Panc1 (cell line): ENCODE results near the gene TNFAIP3. TPM values are rescaled to one million over a fixed set of nuclear protein-coding genes. Genes with fewer than 3 reads are reported as not detected.

Experiments used
- ATAC-seq: fragments of 200-7000 bp; cut with Tn5 transposase; 2 replicates; pipeline ENCODE4 v1.9.1; 2020; ENCODE audit warnings: mild to moderate bottlenecking, moderate library complexity
- BruUV-seq: library from RNA; stranded (reverse); fragments of 400-500 nt; replicated peaks from 2 replicates; lab custom pipeline; 2021; lab: Mats Ljungman, UMichigan
- CTCF ChIA-PET: fragments of 300-600 bp; sonication (Branson Sonifier 250); formaldehyde crosslinking; loops from one replicate; lab custom pipeline; 2022; ENCODE audit warnings: antibody characterized with exemption; lab: Charles Lee
- POLR2A ChIA-PET: fragments of 300-600 bp; sonication (Branson Sonifier 250); formaldehyde crosslinking; loops from one replicate; lab custom pipeline; 2022; ENCODE audit warnings: antibody characterized with exemption; lab: Charles Lee
- DNase-seq: peaks from one replicate; pipeline ENCODE4 v3.0.0-alpha.2; 2010; ENCODE audit warnings: low read depth, low spot score
- H3K27ac ChIP-seq: 2 replicates; pipeline ENCODE4 v1.5.1; 2011; ENCODE audit warnings: mild to moderate bottlenecking, low read length, inconsistent platforms
- H3K27me3 ChIP-seq: fragments of 200-500 bp; sonication (Bioruptor generic); 2 replicates; pipeline ENCODE4 v1.6.0; 2014; ENCODE audit warnings: low read length, inconsistent platforms; ENCODE audit not compliant: control insufficient read depth, insufficient read depth
- H3K36me3 ChIP-seq: fragments of 200-500 bp; sonication (Bioruptor generic); 2 replicates; pipeline ENCODE4 v1.5.1; 2014; ENCODE audit warnings: inconsistent platforms, mild to moderate bottlenecking, low read length, moderate library complexity; ENCODE audit not compliant: control insufficient read depth, insufficient read depth
- H3K4me1 ChIP-seq: 2 replicates; pipeline ENCODE4 v1.5.1; 2011; ENCODE audit warnings: inconsistent platforms, mild to moderate bottlenecking, low read length, moderate library complexity; ENCODE audit not compliant: control insufficient read depth, insufficient read depth
- H3K4me3 ChIP-seq, 2 experiments: 2 replicates each; pipeline ENCODE4 v1.5.1; 2011 to 2012; ENCODE audit warnings: low read depth in 2 of 2, low read length in 2 of 2, mild to moderate bottlenecking in 2 of 2, inconsistent platforms in 1 of 2, moderate library complexity in 1 of 2
- H3K9me3 ChIP-seq: fragments of 200-500 bp; sonication (Bioruptor generic); 2 replicates; pipeline ENCODE4 v1.5.1; 2014; ENCODE audit warnings: low read depth, mild to moderate bottlenecking, inconsistent platforms, low read length, moderate library complexity; ENCODE audit not compliant: control insufficient read depth, insufficient read depth
- POLR2AphosphoS5 ChIP-seq: IDR thresholded peaks from 2 replicates; pipeline ENCODE4 v1.6.1; 2012; ENCODE audit warnings: mild to moderate bottlenecking, low read depth, low read length, moderate library complexity
- SIN3A ChIP-seq: IDR thresholded peaks from 2 replicates; pipeline ENCODE4 v1.6.1; 2012; ENCODE audit warnings: low read depth, mild to moderate bottlenecking, low read length, moderate library complexity, borderline replicate concordance; ENCODE audit not compliant: insufficient read depth
- TCF7L2 ChIP-seq: IDR thresholded peaks from 2 replicates; pipeline ENCODE4 v1.6.1; 2011; ENCODE audit warnings: mild to moderate bottlenecking, low read depth, low read length, inconsistent platforms
- in situ Hi-C: cut with HindIII; loops from 2 replicates; pipeline ENCODE4 v1.10.0; 2016; ENCODE audit warnings: low sequenced_read_pairs, low pct_unique_long_range_greater_than_20kb
- intact Hi-C: fragments of 100-400 bp; cut with micrococcal nuclease; formaldehyde crosslinking; loops from one replicate; pipeline ENCODE4 v1.10.0; 2022; ENCODE audit not compliant: unreplicated experiment
- total RNA-seq: library from RNA; stranded (reverse); gene quantifications from one replicate; pipeline ENCODE4 v1.2.1, GENCODE V29; 2021; ENCODE audit not compliant: unreplicated experiment
- TF ChIP-seq, protein P1 (sequence below), 2 experiments: IDR thresholded peaks; 2 replicates each; pipeline ENCODE4 v1.6.1; 2011 to 2012; ENCODE audit warnings: low read depth in 2 of 2, control low read depth in 1 of 2, low read length in 1 of 2, mild to moderate bottlenecking in 1 of 2, moderate library complexity in 1 of 2; ENCODE audit not compliant: insufficient read depth in 1 of 2
- TF ChIP-seq, protein P2 (sequence below): fragments of 450-650 bp; IDR thresholded peaks from 2 replicates; pipeline ENCODE4 v1.5.1; 2017; ENCODE audit warnings: mild to moderate bottlenecking

Gene TNFAIP3
- total RNA-seq, 1 experiment from 2014 or later: 15.0 TPM

DNA sequence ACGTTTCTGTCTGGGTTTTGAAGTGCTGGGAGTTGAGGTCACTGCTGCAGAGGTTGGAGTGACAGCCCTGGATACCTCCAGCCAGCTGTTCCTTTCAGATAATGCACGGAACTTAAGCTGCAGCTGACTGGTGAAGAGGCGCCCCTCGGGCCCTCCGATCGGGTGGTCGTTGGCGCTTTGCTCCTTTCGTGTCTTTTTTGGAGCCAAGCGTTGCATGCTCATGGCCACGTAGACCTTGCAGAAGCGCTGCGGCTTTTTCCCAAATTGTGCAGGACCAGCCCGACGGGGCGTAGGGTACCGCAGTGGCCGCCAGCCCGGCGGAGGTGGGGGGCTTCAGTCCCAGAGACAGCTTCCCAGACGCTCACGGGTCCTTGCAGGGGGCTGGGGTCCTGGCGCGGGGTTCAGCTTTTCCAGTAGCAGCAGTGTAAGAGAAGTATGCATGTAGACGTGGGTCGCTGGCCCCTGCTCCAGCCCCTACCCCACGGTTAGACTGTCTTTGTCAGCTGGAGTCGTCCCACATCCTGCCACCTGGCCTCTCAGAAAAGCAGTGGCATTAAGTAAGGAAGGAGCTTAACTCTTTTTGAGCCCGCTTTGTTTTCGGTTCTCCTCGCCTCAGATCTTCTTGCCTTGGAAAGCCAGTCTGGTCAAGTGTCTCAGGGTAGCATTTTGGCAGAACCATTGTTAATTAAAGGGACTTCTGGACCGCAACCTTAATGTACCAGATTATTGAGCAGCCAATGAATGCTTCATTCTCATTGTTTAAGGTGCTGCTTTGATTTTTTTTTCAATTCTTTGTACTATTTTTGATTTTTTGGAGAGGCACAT lies 838 bp downstream of the TNFAIP3 start:
- Histone ChIP-seq H3K36me3 (no peaks in the 10 kb centered on the region), H3K9me3 (no peaks in the 10 kb centered on the region), H3K4me1 (peaks cover 26% of the 10 kb centered on the region), H3K4me3 (peak overlapping the region; percentile 74 to 83), H3K27ac (peak overlapping the region; percentile 57), H3K27me3 (no peaks in the 10 kb centered on the region)
- ChIA-PET CTCF (interaction anchor here (0.6 kb wide), 1 partner anchor 261 kb away, joined by 3 read pairs; no protein-coding TSS in a partner anchor), POLR2A (no interaction called here)
- in situ Hi-C loops: no loop called here
- BruUV-seq: no TSS peak
- ATAC-seq: peak; percentile 56
- no peak for DNase-seq
- intact Hi-C loops: loop anchor here (2.0 to 5.0 kb wide), 2 partner anchors 159 to 239 kb away; partner anchors contain the start of gene PERP
- 0 out of 2 replicates have a peak, but pooled peaks have one; percentile 13 for TF ChIP-seq SIN3A
- TF ChIP-seq POLR2AphosphoS5: no peak

- intact Hi-C loops (loop anchor here (5.0 kb wide), 1 partner anchor 238 kb away; the partner anchor contains the start of gene PERP), in situ Hi-C loops (no loop called here)
- ChIA-PET POLR2A (no interaction called here), CTCF (no interaction called here)
- no TSS peak for BruUV-seq
- TF ChIP-seq, protein P1, sequence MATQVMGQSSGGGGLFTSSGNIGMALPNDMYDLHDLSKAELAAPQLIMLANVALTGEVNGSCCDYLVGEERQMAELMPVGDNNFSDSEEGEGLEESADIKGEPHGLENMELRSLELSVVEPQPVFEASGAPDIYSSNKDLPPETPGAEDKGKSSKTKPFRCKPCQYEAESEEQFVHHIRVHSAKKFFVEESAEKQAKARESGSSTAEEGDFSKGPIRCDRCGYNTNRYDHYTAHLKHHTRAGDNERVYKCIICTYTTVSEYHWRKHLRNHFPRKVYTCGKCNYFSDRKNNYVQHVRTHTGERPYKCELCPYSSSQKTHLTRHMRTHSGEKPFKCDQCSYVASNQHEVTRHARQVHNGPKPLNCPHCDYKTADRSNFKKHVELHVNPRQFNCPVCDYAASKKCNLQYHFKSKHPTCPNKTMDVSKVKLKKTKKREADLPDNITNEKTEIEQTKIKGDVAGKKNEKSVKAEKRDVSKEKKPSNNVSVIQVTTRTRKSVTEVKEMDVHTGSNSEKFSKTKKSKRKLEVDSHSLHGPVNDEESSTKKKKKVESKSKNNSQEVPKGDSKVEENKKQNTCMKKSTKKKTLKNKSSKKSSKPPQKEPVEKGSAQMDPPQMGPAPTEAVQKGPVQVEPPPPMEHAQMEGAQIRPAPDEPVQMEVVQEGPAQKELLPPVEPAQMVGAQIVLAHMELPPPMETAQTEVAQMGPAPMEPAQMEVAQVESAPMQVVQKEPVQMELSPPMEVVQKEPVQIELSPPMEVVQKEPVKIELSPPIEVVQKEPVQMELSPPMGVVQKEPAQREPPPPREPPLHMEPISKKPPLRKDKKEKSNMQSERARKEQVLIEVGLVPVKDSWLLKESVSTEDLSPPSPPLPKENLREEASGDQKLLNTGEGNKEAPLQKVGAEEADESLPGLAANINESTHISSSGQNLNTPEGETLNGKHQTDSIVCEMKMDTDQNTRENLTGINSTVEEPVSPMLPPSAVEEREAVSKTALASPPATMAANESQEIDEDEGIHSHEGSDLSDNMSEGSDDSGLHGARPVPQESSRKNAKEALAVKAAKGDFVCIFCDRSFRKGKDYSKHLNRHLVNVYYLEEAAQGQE (IDR thresholded peaks at IDR 0.05; ENCODE audit: insufficient read depth in 1 of 2, low read depth in 2 of 2, low read length in 1 of 2): no peak
- TF ChIP-seq, protein P2, sequence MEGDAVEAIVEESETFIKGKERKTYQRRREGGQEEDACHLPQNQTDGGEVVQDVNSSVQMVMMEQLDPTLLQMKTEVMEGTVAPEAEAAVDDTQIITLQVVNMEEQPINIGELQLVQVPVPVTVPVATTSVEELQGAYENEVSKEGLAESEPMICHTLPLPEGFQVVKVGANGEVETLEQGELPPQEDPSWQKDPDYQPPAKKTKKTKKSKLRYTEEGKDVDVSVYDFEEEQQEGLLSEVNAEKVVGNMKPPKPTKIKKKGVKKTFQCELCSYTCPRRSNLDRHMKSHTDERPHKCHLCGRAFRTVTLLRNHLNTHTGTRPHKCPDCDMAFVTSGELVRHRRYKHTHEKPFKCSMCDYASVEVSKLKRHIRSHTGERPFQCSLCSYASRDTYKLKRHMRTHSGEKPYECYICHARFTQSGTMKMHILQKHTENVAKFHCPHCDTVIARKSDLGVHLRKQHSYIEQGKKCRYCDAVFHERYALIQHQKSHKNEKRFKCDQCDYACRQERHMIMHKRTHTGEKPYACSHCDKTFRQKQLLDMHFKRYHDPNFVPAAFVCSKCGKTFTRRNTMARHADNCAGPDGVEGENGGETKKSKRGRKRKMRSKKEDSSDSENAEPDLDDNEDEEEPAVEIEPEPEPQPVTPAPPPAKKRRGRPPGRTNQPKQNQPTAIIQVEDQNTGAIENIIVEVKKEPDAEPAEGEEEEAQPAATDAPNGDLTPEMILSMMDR: no peak; the same call in 1 of the 2 replicates
- TF ChIP-seq SIN3A (no peak), TCF7L2 (no peak), POLR2AphosphoS5 (no peak)
- no peak for ATAC-seq
- peak overlapping the region; percentile 74 to 83; a peak in 3 of 4 replicates for H3K4me3 ChIP-seq
- H3K27me3 ChIP-seq: no peaks in the 10 kb centered on the region
- H3K9me3 ChIP-seq: no peaks in the 10 kb centered on the region
- peaks cover 4% of the 10 kb centered on the region; the same call in 1 of the 2 replicates for H3K36me3 ChIP-seq
- H3K27ac ChIP-seq: peak overlapping the region; percentile 57
- no peak for DNase-seq
- H3K4me1 ChIP-seq: peaks cover 35% of the 10 kb centered on the region
Measured at GRCh38 chr6:137868721-137869548, 1.9 kb downstream of the TNFAIP3 start.
